SK-N-SH treated with all-trans-retinoic acid at 6 μM for 48 hours (cell line): ENCODE data around the gene XRCC4.

Source experiments
- ATAC-seq: fragments of 200-7000 bp; cut with Tn5 transposase; 3 replicates; pipeline ENCODE4 v1.9.1; 2020; ENCODE audit warnings: mild to moderate bottlenecking, moderate library complexity
- ARNTL ChIP-seq: fragments of 450-650 bp; formaldehyde crosslinking; IDR thresholded peaks from 2 replicates; pipeline ENCODE4 v1.5.0; 2020; ENCODE audit warnings: low read depth, mild to moderate bottlenecking, moderate library complexity, borderline replicate concordance
- BACH2 ChIP-seq: fragments of 250-450 bp; sonication (Bioruptor Pico); IDR thresholded peaks from 2 replicates; pipeline ENCODE4 v1.9.0; 2021; ENCODE audit warnings: mild to moderate bottlenecking, borderline replicate concordance
- CREB5 ChIP-seq: fragments of 250-450 bp; sonication (Bioruptor Pico); IDR thresholded peaks from 2 replicates; pipeline ENCODE4 v1.5.1; 2020; ENCODE audit warnings: low read depth, mild to moderate bottlenecking, moderate library complexity
- ESRRG ChIP-seq: fragments of 250-450 bp; sonication (Bioruptor Pico); IDR thresholded peaks from 2 replicates; pipeline ENCODE4 v1.6.1; 2021; ENCODE audit warnings: mild to moderate bottlenecking
- GLIS3 ChIP-seq: fragments of 250-450 bp; sonication (Bioruptor Pico); IDR thresholded peaks from 2 replicates; pipeline ENCODE4 v1.5.0; 2020; ENCODE audit warnings: mild to moderate bottlenecking, moderate library complexity
- ISL1 ChIP-seq: fragments of 250-450 bp; sonication (Bioruptor Pico); IDR thresholded peaks from 2 replicates; pipeline ENCODE4 v2.1.2; 2022; ENCODE audit warnings: mild to moderate bottlenecking, moderate library complexity
- OSR1 ChIP-seq: fragments of 250-450 bp; sonication (Bioruptor Pico); IDR thresholded peaks from 2 replicates; pipeline ENCODE4 v1.8.0; 2022; ENCODE audit warnings: moderate library complexity, mild to moderate bottlenecking, inconsistent platforms
- PATZ1 ChIP-seq: fragments of 250-450 bp; sonication (Bioruptor Pico); IDR thresholded peaks from 2 replicates; pipeline ENCODE4 v1.8.0; 2020; ENCODE audit warnings: mild to moderate bottlenecking, moderate library complexity, borderline replicate concordance
- POU6F1 ChIP-seq: fragments of 250-450 bp; sonication (Bioruptor Pico); IDR thresholded peaks from 2 replicates; pipeline ENCODE4 v1.8.0; 2021; ENCODE audit warnings: low read depth, mild to moderate bottlenecking, moderate library complexity, borderline replicate concordance
- RARB ChIP-seq: fragments of 250-450 bp; sonication (Bioruptor Pico); IDR thresholded peaks from 2 replicates; pipeline ENCODE4 v1.8.0; 2021; ENCODE audit warnings: mild to moderate bottlenecking, moderate library complexity
- TCF4 ChIP-seq: fragments of 250-450 bp; sonication (Bioruptor Pico); IDR thresholded peaks from 2 replicates; pipeline ENCODE4 v1.8.0; 2021; ENCODE audit warnings: mild to moderate bottlenecking, moderate library complexity, borderline replicate concordance
- TOX ChIP-seq: fragments of 250-450 bp; sonication (Bioruptor Pico); IDR thresholded peaks from 2 replicates; pipeline ENCODE4 v1.8.0; 2021; ENCODE audit warnings: mild to moderate bottlenecking, moderate library complexity, borderline replicate concordance
- ZC3H10 ChIP-seq: fragments of 250-450 bp; sonication (Bioruptor Pico); IDR thresholded peaks from 2 replicates; pipeline ENCODE4 v1.5.1; 2021; ENCODE audit warnings: mild to moderate bottlenecking, moderate library complexity
- ZFP3 ChIP-seq: fragments of 250-450 bp; sonication (Bioruptor Pico); IDR thresholded peaks from 2 replicates; pipeline ENCODE4 v1.5.0; 2020; ENCODE audit warnings: mild to moderate bottlenecking, moderate library complexity
- ZFP30 ChIP-seq: fragments of 450-650 bp; formaldehyde crosslinking; IDR thresholded peaks from 2 replicates; pipeline ENCODE4 v1.5.0; 2022; ENCODE audit warnings: mild to moderate bottlenecking, moderate library complexity
- ZNF565 ChIP-seq: fragments of 450-650 bp; formaldehyde crosslinking; conservative IDR thresholded peaks from 2 replicates; pipeline ENCODE4 v1.5.0; 2020; ENCODE audit warnings: low read depth, mild to moderate bottlenecking, moderate library complexity
- ZNF8 ChIP-seq: fragments of 450-650 bp; formaldehyde crosslinking; IDR thresholded peaks from 2 replicates; pipeline ENCODE4 v1.5.0; 2020; ENCODE audit warnings: mild to moderate bottlenecking, moderate library complexity
- TF ChIP-seq, protein P1 (sequence below): fragments of 250-450 bp; sonication (Bioruptor Pico); IDR thresholded peaks from 2 replicates; pipeline ENCODE4 v1.5.1; 2021; ENCODE audit warnings: mild to moderate bottlenecking, moderate library complexity
- TF ChIP-seq, protein P2 (sequence below): fragments of 250-450 bp; sonication (Bioruptor Pico); IDR thresholded peaks from 2 replicates; pipeline ENCODE4 v1.5.0; 2020; ENCODE audit warnings: mild to moderate bottlenecking, moderate library complexity

The XRCC4 gene

GRCh38 chr5:83376461-83376860, 299.1 kb downstream of the XRCC4 start:
- no peak for TF ChIP-seq ZFP3 (CRISPR knock-in tag)
- TF ChIP-seq POU6F1 (CRISPR knock-in tag): no peak
- TF ChIP-seq ARNTL: no peak
- TF ChIP-seq BACH2: no peak
- TF ChIP-seq ISL1 (CRISPR knock-in tag): no peak
- no peak for TF ChIP-seq RARB (CRISPR knock-in tag)
- TF ChIP-seq ZC3H10 (CRISPR knock-in tag): no peak
- no peak for TF ChIP-seq ZNF8 (CRISPR knock-in tag)
- TF ChIP-seq TOX (CRISPR knock-in tag): no peak
- TF ChIP-seq PATZ1: no peak
- no peak for TF ChIP-seq TCF4
- TF ChIP-seq, all 23 proteins: peak for 0
- no peak for ATAC-seq

- TF ChIP-seq ESRRG (CRISPR knock-in tag): no peak
- no peak for TF ChIP-seq ZNF565 (CRISPR knock-in tag)
- no peak for TF ChIP-seq ZFP3 (CRISPR knock-in tag)
- TF ChIP-seq, protein P1, sequence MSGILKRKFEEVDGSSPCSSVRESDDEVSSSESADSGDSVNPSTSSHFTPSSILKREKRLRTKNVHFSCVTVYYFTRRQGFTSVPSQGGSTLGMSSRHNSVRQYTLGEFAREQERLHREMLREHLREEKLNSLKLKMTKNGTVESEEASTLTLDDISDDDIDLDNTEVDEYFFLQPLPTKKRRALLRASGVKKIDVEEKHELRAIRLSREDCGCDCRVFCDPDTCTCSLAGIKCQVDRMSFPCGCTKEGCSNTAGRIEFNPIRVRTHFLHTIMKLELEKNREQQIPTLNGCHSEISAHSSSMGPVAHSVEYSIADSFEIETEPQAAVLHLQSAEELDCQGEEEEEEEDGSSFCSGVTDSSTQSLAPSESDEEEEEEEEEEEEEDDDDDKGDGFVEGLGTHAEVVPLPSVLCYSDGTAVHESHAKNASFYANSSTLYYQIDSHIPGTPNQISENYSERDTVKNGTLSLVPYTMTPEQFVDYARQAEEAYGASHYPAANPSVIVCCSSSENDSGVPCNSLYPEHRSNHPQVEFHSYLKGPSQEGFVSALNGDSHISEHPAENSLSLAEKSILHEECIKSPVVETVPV (CRISPR knock-in tag): no peak
- no peak for TF ChIP-seq GLIS3
- TF ChIP-seq ZFP30 (CRISPR knock-in tag): no peak
- TF ChIP-seq BACH2: no peak
- TF ChIP-seq CREB5 (CRISPR knock-in tag): no peak
- no peak for TF ChIP-seq RARB (CRISPR knock-in tag)
- TF ChIP-seq, protein P2, sequence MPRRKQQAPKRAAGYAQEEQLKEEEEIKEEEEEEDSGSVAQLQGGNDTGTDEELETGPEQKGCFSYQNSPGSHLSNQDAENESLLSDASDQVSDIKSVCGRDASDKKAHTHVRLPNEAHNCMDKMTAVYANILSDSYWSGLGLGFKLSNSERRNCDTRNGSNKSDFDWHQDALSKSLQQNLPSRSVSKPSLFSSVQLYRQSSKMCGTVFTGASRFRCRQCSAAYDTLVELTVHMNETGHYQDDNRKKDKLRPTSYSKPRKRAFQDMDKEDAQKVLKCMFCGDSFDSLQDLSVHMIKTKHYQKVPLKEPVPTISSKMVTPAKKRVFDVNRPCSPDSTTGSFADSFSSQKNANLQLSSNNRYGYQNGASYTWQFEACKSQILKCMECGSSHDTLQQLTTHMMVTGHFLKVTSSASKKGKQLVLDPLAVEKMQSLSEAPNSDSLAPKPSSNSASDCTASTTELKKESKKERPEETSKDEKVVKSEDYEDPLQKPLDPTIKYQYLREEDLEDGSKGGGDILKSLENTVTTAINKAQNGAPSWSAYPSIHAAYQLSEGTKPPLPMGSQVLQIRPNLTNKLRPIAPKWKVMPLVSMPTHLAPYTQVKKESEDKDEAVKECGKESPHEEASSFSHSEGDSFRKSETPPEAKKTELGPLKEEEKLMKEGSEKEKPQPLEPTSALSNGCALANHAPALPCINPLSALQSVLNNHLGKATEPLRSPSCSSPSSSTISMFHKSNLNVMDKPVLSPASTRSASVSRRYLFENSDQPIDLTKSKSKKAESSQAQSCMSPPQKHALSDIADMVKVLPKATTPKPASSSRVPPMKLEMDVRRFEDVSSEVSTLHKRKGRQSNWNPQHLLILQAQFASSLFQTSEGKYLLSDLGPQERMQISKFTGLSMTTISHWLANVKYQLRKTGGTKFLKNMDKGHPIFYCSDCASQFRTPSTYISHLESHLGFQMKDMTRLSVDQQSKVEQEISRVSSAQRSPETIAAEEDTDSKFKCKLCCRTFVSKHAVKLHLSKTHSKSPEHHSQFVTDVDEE (CRISPR knock-in tag): no peak
- no peak for ATAC-seq
These were observed 300.0 kb downstream of the XRCC4 start for GRCh38 chr5:83377131-83377865.

GRCh38 chr5:83378624-83379289, 301.4 kb downstream of the XRCC4 start:
- no peak for ATAC-seq
- no peak for TF ChIP-seq OSR1
- no peak for TF ChIP-seq ARNTL
- TF ChIP-seq GLIS3: no peak
- TF ChIP-seq, protein P1 (CRISPR knock-in tag): no peak
- TF ChIP-seq ISL1 (CRISPR knock-in tag): no peak
- TF ChIP-seq, protein P2 (CRISPR knock-in tag): no peak
- no peak for TF ChIP-seq BACH2
- no peak for TF ChIP-seq POU6F1 (CRISPR knock-in tag)
